Gastroesophageal sphincter (tissue), 3 donors: ENCODE measurements around the gene DOCK9.

Experiments used
- CTCF ChIP-seq, 4 experiments: fragments of 200-600 bp in 2 of 4; fragments of 450-650 bp in 2 of 4; sonication (generic) in 1 of 4; IDR thresholded peaks; one replicate each; pipeline ENCODE4 v1.5.1; 2017 to 2019; ENCODE audit warnings: antibody characterized with exemption in 4 of 4, mild to moderate bottlenecking in 2 of 4, moderate library complexity in 2 of 4
- EP300 ChIP-seq: sonication (generic); formaldehyde crosslinking; IDR thresholded peaks from one replicate; pipeline ENCODE4 v1.6.1; 2017; ENCODE audit warnings: antibody characterized with exemption, mild to moderate bottlenecking

- TF ChIP-seq CTCF (IDR thresholded peaks at IDR 0.05) (no peak), EP300 (no peak)
Observed at GRCh38 chr13:98819382-98820010, 158.4 kb downstream of the DOCK9 start.
